ENCODE data around the gene PTRH2.

GRCh38 chr17:59711936-59712335, 4.7 kb upstream of the PTRH2 start:
- TF ChIP-seq, protein P1, sequence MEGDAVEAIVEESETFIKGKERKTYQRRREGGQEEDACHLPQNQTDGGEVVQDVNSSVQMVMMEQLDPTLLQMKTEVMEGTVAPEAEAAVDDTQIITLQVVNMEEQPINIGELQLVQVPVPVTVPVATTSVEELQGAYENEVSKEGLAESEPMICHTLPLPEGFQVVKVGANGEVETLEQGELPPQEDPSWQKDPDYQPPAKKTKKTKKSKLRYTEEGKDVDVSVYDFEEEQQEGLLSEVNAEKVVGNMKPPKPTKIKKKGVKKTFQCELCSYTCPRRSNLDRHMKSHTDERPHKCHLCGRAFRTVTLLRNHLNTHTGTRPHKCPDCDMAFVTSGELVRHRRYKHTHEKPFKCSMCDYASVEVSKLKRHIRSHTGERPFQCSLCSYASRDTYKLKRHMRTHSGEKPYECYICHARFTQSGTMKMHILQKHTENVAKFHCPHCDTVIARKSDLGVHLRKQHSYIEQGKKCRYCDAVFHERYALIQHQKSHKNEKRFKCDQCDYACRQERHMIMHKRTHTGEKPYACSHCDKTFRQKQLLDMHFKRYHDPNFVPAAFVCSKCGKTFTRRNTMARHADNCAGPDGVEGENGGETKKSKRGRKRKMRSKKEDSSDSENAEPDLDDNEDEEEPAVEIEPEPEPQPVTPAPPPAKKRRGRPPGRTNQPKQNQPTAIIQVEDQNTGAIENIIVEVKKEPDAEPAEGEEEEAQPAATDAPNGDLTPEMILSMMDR (IDR thresholded peaks at IDR 0.05; ENCODE audit: low read depth, low read length, poor library complexity, severe bottlenecking) = no peak
- no peak for TF ChIP-seq EZH2phosphoT487 (IDR thresholded peaks at IDR 0.05; ENCODE audit: borderline replicate concordance, low read length)

Data from DOHH2 (cell line).